Lower leg skin (tissue), 4 donors: Measurements from ENCODE around the gene UNC45B. TPM values are rescaled to one million over a fixed set of nuclear protein-coding genes. Genes with fewer than 3 reads are reported as not detected.
"Not testable (repeated sequence)": the region's sequence is repeated elsewhere in the genome, so short reads cannot be mapped to it uniquely, and the experiment has no call there.

Experiments
- DNase-seq, 2 donors: peaks; one replicate each; pipeline ENCODE4 v3.0.0-alpha.2; 2019; ENCODE audit warnings: low spot score in 2 of 2
- H3K4me3 ChIP-seq: fragments of 200-600 bp; sonication (generic); 2 replicates; pipeline ENCODE4 v1.5.1; 2017; ENCODE audit warnings: mild to moderate bottlenecking, low read depth; ENCODE audit not compliant: poor library complexity, severe bottlenecking
- POLR2A ChIP-seq, 2 donors: fragments of 450-650 bp; IDR thresholded peaks; one replicate each; pipeline ENCODE4 v1.6.1; 2016 to 2017; ENCODE audit warnings: antibody characterized with exemption in 2 of 2, mild to moderate bottlenecking in 1 of 2, moderate library complexity in 1 of 2
- WGBS, 2 donors: methylation state at CpG; one replicate each; pipeline ENCODE4 v1.1.5; 2018; 5-methylcytosine and 5-hydroxymethylcytosine counted together
- intact Hi-C: fragments of 100-400 bp; cut with DNase I; formaldehyde crosslinking; loops from one replicate; pipeline ENCODE4 v1.15.0; 2023; ENCODE audit warnings: low total_unique reads
- total RNA-seq, 4 donors: library from RNA; depleted of rRNA; stranded (reverse); fragments of >200 nt; gene quantifications; one replicate each; pipeline ENCODE4 v1.1.0, GENCODE V29; 2016
- TF ChIP-seq, protein P1 (sequence below), 3 donors: fragments of 450-650 bp; IDR thresholded peaks; one replicate each; pipeline ENCODE4 v1.5.1; 2016; ENCODE audit warnings: antibody characterized with exemption in 3 of 3, mild to moderate bottlenecking in 3 of 3, moderate library complexity in 2 of 3

UNC45B gene
- total RNA-seq, 4 donors from 2014 or later = 0.06 TPM; not detected in 3

- 81 to 83% methylated on average over 4 of the region's 4 CpGs for WGBS, 2 donors
- no peak for DNase-seq
- no peak overlapping the region for H3K4me3 ChIP-seq
- intact Hi-C loops = no loop called here
- TF ChIP-seq, protein P1, sequence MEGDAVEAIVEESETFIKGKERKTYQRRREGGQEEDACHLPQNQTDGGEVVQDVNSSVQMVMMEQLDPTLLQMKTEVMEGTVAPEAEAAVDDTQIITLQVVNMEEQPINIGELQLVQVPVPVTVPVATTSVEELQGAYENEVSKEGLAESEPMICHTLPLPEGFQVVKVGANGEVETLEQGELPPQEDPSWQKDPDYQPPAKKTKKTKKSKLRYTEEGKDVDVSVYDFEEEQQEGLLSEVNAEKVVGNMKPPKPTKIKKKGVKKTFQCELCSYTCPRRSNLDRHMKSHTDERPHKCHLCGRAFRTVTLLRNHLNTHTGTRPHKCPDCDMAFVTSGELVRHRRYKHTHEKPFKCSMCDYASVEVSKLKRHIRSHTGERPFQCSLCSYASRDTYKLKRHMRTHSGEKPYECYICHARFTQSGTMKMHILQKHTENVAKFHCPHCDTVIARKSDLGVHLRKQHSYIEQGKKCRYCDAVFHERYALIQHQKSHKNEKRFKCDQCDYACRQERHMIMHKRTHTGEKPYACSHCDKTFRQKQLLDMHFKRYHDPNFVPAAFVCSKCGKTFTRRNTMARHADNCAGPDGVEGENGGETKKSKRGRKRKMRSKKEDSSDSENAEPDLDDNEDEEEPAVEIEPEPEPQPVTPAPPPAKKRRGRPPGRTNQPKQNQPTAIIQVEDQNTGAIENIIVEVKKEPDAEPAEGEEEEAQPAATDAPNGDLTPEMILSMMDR (IDR thresholded peaks at IDR 0.05) = no peak
- no peak for TF ChIP-seq POLR2A (IDR thresholded peaks at IDR 0.05)
Observed at GRCh38 chr17:35144840-35145239, 2.8 kb upstream of the UNC45B start.

DNA sequence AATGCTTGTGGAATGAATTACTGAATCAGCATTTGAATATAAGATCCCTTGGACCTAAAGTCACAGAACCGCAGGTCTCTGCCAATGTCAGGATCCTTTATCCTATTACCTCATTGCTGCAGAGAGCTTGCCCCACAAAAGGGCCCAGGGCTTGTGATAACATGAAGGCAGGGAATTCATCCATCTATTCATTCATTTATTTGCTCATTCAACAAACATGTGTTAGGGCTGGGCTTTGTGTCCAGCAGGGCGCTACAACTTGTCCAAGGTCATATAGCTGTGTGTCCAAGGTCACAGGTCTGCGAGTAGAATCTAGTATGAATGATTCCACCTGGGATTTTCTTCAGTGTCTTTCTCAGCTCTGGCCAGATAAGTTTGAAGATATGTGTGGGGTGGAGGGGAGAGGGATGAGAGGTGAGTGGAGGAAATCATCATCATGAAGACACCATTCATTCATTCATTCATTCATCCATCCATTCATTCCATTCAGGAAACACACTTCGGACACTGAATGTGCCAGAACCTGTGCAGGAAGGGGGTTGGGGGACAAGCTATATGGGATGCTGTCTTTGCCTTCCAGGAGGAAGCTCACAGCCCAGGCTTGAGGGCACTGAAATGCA, 1.3 kb upstream of the UNC45B start:
- 65 to 71% methylated on average over 4 of the region's 4 CpGs for WGBS, 2 donors
- intact Hi-C loops = no loop called here

DNA sequence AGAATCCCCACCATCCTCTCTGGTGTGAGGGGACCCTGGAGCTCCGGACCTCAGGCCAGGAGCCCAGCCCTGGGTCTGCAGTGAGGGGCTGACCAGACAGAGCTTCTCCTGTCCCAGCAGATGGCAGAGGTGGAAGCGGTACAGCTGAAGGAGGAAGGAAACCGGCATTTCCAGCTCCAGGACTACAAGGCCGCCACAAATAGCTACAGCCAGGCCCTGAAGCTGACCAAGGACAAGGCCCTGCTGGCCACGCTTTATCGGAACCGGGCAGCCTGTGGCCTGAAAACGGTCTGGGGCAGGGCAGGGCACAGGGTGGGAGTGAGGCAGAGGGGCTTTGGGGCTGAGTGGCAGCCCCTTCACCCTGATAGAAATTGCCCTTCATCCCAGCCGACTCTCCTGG, 527 bp downstream of the UNC45B start:
- WGBS, 2 donors = 75% methylated on average over 9 of the region's 9 CpGs
- DNase-seq = no peak
- no peak overlapping the region for H3K4me3 ChIP-seq
- intact Hi-C loops = no loop called here
- TF ChIP-seq, protein P1 (IDR thresholded peaks at IDR 0.05) = no peak

More for the DNA sequence above, 1.3 kb upstream of the UNC45B start:
- H3K4me3 ChIP-seq = no peak overlapping the region
- DNase-seq = no peak
- TF ChIP-seq, protein P1 (IDR thresholded peaks at IDR 0.05) = no peak
- TF ChIP-seq POLR2A (IDR thresholded peaks at IDR 0.05) = no peak

DNA sequence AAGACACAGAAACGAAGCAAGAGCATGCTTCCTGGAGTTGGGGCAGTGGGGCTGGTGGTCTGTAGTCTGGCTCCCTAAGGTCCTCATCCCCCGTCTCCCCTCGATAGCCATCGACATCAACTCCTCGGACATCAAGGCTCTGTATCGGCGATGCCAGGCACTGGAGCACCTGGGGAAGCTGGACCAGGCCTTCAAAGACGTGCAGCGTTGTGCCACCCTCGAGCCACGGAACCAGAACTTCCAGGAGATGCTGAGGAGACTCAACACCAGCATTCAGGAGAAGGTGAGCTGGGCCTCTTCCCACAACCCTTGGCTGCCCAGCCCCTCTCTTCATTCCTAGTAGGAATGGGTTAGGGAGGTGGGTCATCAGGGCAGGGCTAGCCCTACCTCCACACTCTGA, 2.3 kb downstream of the UNC45B start:
- no peak for DNase-seq
- no peak for TF ChIP-seq POLR2A (IDR thresholded peaks at IDR 0.05)
- TF ChIP-seq, protein P1 (IDR thresholded peaks at IDR 0.05) = no peak
- H3K4me3 ChIP-seq = no peak overlapping the region
- WGBS, 2 donors = 95 to 96% methylated on average over 11 of the region's 11 CpGs
- intact Hi-C loops = no loop called here

DNA sequence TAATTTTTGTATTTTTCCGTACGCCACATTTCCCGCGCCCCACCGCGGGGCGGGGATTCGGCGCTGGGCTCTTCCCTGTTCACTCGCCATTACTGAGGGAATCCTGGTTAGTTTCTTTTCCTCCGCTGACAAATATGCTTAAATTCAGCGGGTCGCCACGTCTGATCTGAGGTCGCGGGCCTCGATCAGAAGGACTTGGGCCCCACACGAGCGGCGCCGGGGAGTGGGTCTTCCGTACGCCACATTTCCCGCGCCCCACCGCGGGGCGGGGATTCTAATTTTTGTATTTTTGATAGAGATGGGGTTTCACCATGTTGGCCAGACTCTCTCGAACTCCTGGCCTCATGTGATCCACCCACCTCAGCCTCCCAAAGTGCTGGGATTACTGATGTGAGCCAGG, 3.5 kb downstream of the UNC45B start:
- intact Hi-C loops, H3K4me3 ChIP-seq, DNase-seq: not testable (repeated sequence)
- WGBS, 2 donors = 93 to 94% methylated on average over 29 of the region's 29 CpGs

GRCh38 chr17:35152421-35153140, 5.0 kb downstream of the UNC45B start:
- H3K4me3 ChIP-seq = no peak overlapping the region
- 67 to 72% methylated on average over 13 of the region's 13 CpGs for WGBS, 2 donors
- intact Hi-C loops = no loop called here
- TF ChIP-seq, protein P1 (IDR thresholded peaks at IDR 0.05) = no peak
- TF ChIP-seq POLR2A (IDR thresholded peaks at IDR 0.05) = no peak
- DNase-seq = no peak
